Measurements from ENCODE around the gene NBPF3. TPM values are rescaled to one million over a fixed set of nuclear protein-coding genes. Genes with fewer than 3 reads are reported as not detected.
A peak's percentile ranks its signal among the peaks of the same experiment; 100 is the strongest.

Gene NBPF3
- total RNA-seq, 2 donors from 2014 or later, result 15.5 to 22.1 TPM

GRCh38 chr1:21492356-21492625, 52.4 kb downstream of the NBPF3 start:
- WGBS, 2 experiments (ENCODE audit: insufficient coverage in 1 of 2, insufficient read length in 1 of 2), result 45 to 60% methylated on average over 2 to 4 of the region's 4 CpGs
- Mint-ChIP-seq H3K4me1 (peaks cover 12% of the 10 kb centered on the region), H3K9me3 (peaks cover 17% of the 10 kb centered on the region), H3K36me3 (ENCODE audit: low read depth) (no peaks in the 10 kb centered on the region), H3K4me3 (no peak overlapping the region), H3K27ac (no peak overlapping the region), H3K27me3 (ENCODE audit: insufficient read depth) (peaks cover 2% of the 10 kb centered on the region)
- DNase-seq, result no peak
- H3K27me3 ChIP-seq (ENCODE audit: control insufficient read depth, insufficient read depth, low read length, poor library complexity, severe bottlenecking), result no peaks in the 10 kb centered on the region
- no peak overlapping the region for H3K9ac ChIP-seq (ENCODE audit: extremely low read depth, low read length, poor library complexity, severe bottlenecking)
- no peak for TF ChIP-seq CTCF (conservative IDR thresholded peaks at IDR 0.05)
- no peak overlapping the region for H3K27ac ChIP-seq (ENCODE audit: low read depth, low read length)
- H3K36me3 ChIP-seq (ENCODE audit: control insufficient read depth, insufficient read depth, low read length), result no peaks in the 10 kb centered on the region
- H3K4me1 ChIP-seq (ENCODE audit: control insufficient read depth, insufficient read depth, low read length), result no peaks in the 10 kb centered on the region
- H3K4me3 ChIP-seq (ENCODE audit: low read length), result no peak overlapping the region
- H3K9me3 ChIP-seq (ENCODE audit: control insufficient read depth, low read length), result peaks cover 9% of the 10 kb centered on the region

GRCh38 chr1:21494196-21494595, 54.3 kb downstream of the NBPF3 start:
- Mint-ChIP-seq H3K4me3 (no peak overlapping the region), H3K27me3 (ENCODE audit: insufficient read depth) (peaks cover 2% of the 10 kb centered on the region), H3K36me3 (ENCODE audit: low read depth) (no peaks in the 10 kb centered on the region), H3K4me1 (peaks cover 20% of the 10 kb centered on the region), H3K27ac (no peak overlapping the region), H3K9me3 (peaks cover 16% of the 10 kb centered on the region)
- no peaks in the 10 kb centered on the region for H3K4me1 ChIP-seq (ENCODE audit: control insufficient read depth, insufficient read depth, low read length)
- WGBS, 2 experiments (ENCODE audit: insufficient coverage in 1 of 2, insufficient read length in 1 of 2), result 85 to 94% methylated on average over 4 to 6 of the region's 6 CpGs
- H3K27me3 ChIP-seq (ENCODE audit: control insufficient read depth, insufficient read depth, low read length, poor library complexity, severe bottlenecking), result no peaks in the 10 kb centered on the region
- H3K27ac ChIP-seq (ENCODE audit: low read depth, low read length), result no peak overlapping the region
- H3K36me3 ChIP-seq (ENCODE audit: control insufficient read depth, insufficient read depth, low read length), result no peaks in the 10 kb centered on the region
- H3K9me3 ChIP-seq (ENCODE audit: control insufficient read depth, low read length), result peaks cover 13% of the 10 kb centered on the region
- DNase-seq, result peak; percentile 53
- no peak overlapping the region for H3K4me3 ChIP-seq (ENCODE audit: low read length)
- no peak for TF ChIP-seq CTCF (conservative IDR thresholded peaks at IDR 0.05)
- H3K9ac ChIP-seq (ENCODE audit: extremely low read depth, low read length, poor library complexity, severe bottlenecking), result no peak overlapping the region

GRCh38 chr1:21495225-21495820, 55.4 kb downstream of the NBPF3 start:
- no peak overlapping the region for H3K4me3 Mint-ChIP-seq
- peaks cover 2% of the 10 kb centered on the region for H3K27me3 Mint-ChIP-seq (ENCODE audit: insufficient read depth)
- Histone ChIP-seq H3K27ac (ENCODE audit: low read depth, low read length) (no peak overlapping the region), H3K9me3 (ENCODE audit: control insufficient read depth, low read length) (peaks cover 14% of the 10 kb centered on the region), H3K9ac (ENCODE audit: extremely low read depth, low read length, poor library complexity, severe bottlenecking) (no peak overlapping the region), H3K36me3 (ENCODE audit: control insufficient read depth, insufficient read depth, low read length) (no peaks in the 10 kb centered on the region), H3K27me3 (ENCODE audit: control insufficient read depth, insufficient read depth, low read length, poor library complexity, severe bottlenecking) (no peaks in the 10 kb centered on the region), H3K4me1 (ENCODE audit: control insufficient read depth, insufficient read depth, low read length) (no peaks in the 10 kb centered on the region), H3K4me3 (ENCODE audit: low read length) (no peak overlapping the region)
- no peak overlapping the region for H3K27ac Mint-ChIP-seq
- no peaks in the 10 kb centered on the region for H3K36me3 Mint-ChIP-seq (ENCODE audit: low read depth)
- 92 to 93% methylated on average over 5 to 7 of the region's 7 CpGs for whole genome bisulfite sequencing, 2 experiments (ENCODE audit: insufficient coverage in 1 of 2, insufficient read length in 1 of 2)
- peak; percentile 32 for DNase-seq
- peaks cover 18% of the 10 kb centered on the region for H3K9me3 Mint-ChIP-seq
- no peak for TF ChIP-seq CTCF (conservative IDR thresholded peaks at IDR 0.05)
- H3K4me1 Mint-ChIP-seq, result peaks cover 20% of the 10 kb centered on the region
